ENCODE measurements around the gene UBE2G2. TPM values are rescaled to one million over a fixed set of nuclear protein-coding genes. Genes with fewer than 3 reads are reported as not detected.

UBE2G2 gene
- total RNA-seq, 4 donors from 2014 or later = 40.8 to 78.0 (median 60.5) TPM

GRCh38 chr21:44778983-44779382 lies 22.6 kb downstream of the UBE2G2 start:
- TF ChIP-seq CTCF (IDR thresholded peaks at IDR 0.05) (no peak), EP300 (IDR thresholded peaks at IDR 0.05; ENCODE audit: low read depth) (no peak), POLR2AphosphoS5 (IDR thresholded peaks at IDR 0.05) (no peak), POLR2A (IDR thresholded peaks at IDR 0.05) (no peak)
- DNase-seq = no peak
- intact Hi-C loops (cut with DNase I; ENCODE audit: low total_unique reads) (no loop called here), in situ Hi-C loops (cut with MboI; ENCODE audit: low pct_ligation_motif_present in 1 of 4, low pct_unique_long_range_greater_than_20kb in 1 of 4, low sequenced_read_pairs in 3 of 4) (loop anchor here in 1 of 4 donors (25.0 kb wide), 1 partner anchor 267 kb away; no protein-coding TSS in a partner anchor)
- H3K9me3 ChIP-seq = no peaks in the 10 kb centered on the region
- H3K4me3 ChIP-seq = no peak overlapping the region
- 93 to 96% methylated on average over 3 to 6 of the region's 6 CpGs for WGBS, 2 donors (ENCODE audit: low coverage in 1 of 2)
- no peak overlapping the region for H3K27ac ChIP-seq
- H3K4me1 ChIP-seq = peaks cover 0 to 13% (median 5%) of the 10 kb centered on the region in 4 donors
- H3K36me3 ChIP-seq = peaks cover 0 to 11% (median 2%) of the 10 kb centered on the region in 4 donors
- H3K27me3 ChIP-seq = no peaks in the 10 kb centered on the region

DNA sequence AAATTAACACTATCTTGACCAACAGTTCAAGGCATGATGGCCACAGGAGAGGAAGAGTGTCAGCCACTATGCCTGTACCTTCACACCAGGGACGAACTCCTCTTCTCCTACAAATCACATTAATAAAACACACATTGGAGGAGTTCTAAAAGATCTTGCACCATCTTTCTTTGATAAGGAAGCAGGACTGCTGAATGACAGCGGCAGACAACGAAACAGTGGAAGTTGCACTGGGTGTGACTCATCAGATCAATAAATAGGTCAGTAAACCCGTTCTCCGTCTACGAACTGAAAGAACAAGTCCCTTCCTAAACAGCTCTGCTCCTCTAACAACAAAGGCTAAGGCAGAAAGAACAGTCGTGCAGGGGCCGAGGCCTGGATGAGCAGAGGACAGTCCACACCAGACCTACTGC lies 23.1 kb downstream of the UBE2G2 start:
- Histone ChIP-seq H3K27ac (no peak overlapping the region), H3K4me1 (peaks cover 0 to 13% (median 5%) of the 10 kb centered on the region in 4 donors), H3K27me3 (no peaks in the 10 kb centered on the region), H3K4me3 (no peak overlapping the region), H3K36me3 (peaks cover 0 to 12% (median 4%) of the 10 kb centered on the region in 4 donors), H3K9me3 (no peaks in the 10 kb centered on the region)
- intact Hi-C loops (cut with DNase I; ENCODE audit: low total_unique reads) (no loop called here), in situ Hi-C loops (cut with MboI; ENCODE audit: low pct_ligation_motif_present in 1 of 4, low pct_unique_long_range_greater_than_20kb in 1 of 4, low sequenced_read_pairs in 3 of 4) (loop anchor here in 1 of 4 donors (25.0 kb wide), 1 partner anchor 266 kb away; no protein-coding TSS in a partner anchor)
- 57 to 68% methylated on average over 7 to 8 of the region's 8 CpGs for whole genome bisulfite sequencing, 2 donors (ENCODE audit: low coverage in 1 of 2)
- no peak for DNase-seq
- TF ChIP-seq POLR2A (IDR thresholded peaks at IDR 0.05) = no peak

DNA sequence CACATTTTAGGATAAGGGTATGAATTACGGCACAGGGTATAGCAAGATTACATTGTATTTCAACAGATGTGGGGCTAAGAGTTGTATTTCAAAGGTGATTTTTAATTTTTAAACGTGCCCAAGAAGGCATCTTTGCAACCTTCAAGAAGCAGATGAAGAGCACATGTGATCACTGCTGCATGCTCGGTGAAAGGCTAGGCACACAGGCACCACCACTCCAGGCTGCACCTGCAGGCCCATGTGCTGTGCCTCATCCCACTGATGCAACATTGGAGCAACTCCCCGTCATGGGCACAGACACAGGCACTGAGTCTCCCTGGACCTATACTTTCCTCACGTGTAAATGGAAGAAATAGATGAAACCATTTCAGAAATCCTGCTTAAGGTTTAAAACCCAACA lies 23.5 kb downstream of the UBE2G2 start:
- WGBS, 2 donors (ENCODE audit: low coverage in 1 of 2) = 92 to 97% methylated on average over 3 to 5 of the region's 5 CpGs
- no peak for TF ChIP-seq CTCF (IDR thresholded peaks at IDR 0.05)
- no peak for TF ChIP-seq POLR2A (IDR thresholded peaks at IDR 0.05)
- TF ChIP-seq POLR2AphosphoS5 (IDR thresholded peaks at IDR 0.05) = no peak
- no peak for TF ChIP-seq EP300 (IDR thresholded peaks at IDR 0.05; ENCODE audit: low read depth)

DNA sequence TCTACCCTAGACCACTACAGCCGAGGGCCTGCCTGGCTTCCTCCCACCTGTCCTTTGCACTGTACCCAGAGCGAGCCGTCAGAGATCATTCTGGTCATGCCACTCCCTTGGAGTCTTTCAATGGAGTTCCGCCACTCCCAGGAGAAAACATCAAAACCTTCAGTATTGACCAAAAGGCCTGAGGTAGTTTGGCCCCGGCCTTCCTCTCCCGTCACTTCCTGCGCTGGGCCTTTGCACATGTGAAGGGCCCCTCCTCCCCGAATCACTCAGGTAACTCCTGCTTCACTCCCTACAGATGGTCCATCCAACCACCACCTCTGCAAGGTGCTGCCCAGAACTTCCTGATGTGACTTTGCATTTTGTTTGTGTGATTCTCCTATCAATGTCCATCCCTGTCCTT lies 26.6 kb downstream of the UBE2G2 start:
- Histone ChIP-seq H3K27ac (no peak overlapping the region), H3K4me1 (peaks cover 0 to 13% (median 5%) of the 10 kb centered on the region in 4 donors), H3K36me3 (peaks cover 0 to 29% (median 11%) of the 10 kb centered on the region in 4 donors), H3K9me3 (no peaks in the 10 kb centered on the region), H3K27me3 (no peaks in the 10 kb centered on the region), H3K4me3 (no peak overlapping the region)
- no peak for DNase-seq
- WGBS, 2 donors (ENCODE audit: low coverage in 1 of 2) = 93 to 96% methylated on average over 3 to 8 of the region's 8 CpGs
- TF ChIP-seq POLR2AphosphoS5 (IDR thresholded peaks at IDR 0.05) = no peak
- no peak for TF ChIP-seq POLR2A (IDR thresholded peaks at IDR 0.05)
- no peak for TF ChIP-seq CTCF (IDR thresholded peaks at IDR 0.05)
- no peak for TF ChIP-seq EP300 (IDR thresholded peaks at IDR 0.05; ENCODE audit: low read depth)
- intact Hi-C loops (cut with DNase I; ENCODE audit: low total_unique reads) = no loop called here
- in situ Hi-C loops (cut with MboI; ENCODE audit: low pct_ligation_motif_present in 1 of 4, low pct_unique_long_range_greater_than_20kb in 1 of 4, low sequenced_read_pairs in 3 of 4) = loop anchor here in 1 of 4 donors (25.0 kb wide), 1 partner anchor 263 kb away; no protein-coding TSS in a partner anchor

More for the DNA sequence above, 23.5 kb downstream of the UBE2G2 start:
- Histone ChIP-seq H3K9me3 (no peaks in the 10 kb centered on the region), H3K27me3 (no peaks in the 10 kb centered on the region), H3K4me3 (no peak overlapping the region), H3K27ac (no peak overlapping the region), H3K4me1 (peaks cover 0 to 13% (median 5%) of the 10 kb centered on the region in 4 donors), H3K36me3 (peaks cover 0 to 16% (median 6%) of the 10 kb centered on the region in 4 donors)
- in situ Hi-C loops (cut with MboI; ENCODE audit: low pct_ligation_motif_present in 1 of 4, low pct_unique_long_range_greater_than_20kb in 1 of 4, low sequenced_read_pairs in 3 of 4) (loop anchor here in 1 of 4 donors (25.0 kb wide), 1 partner anchor 266 kb away; no protein-coding TSS in a partner anchor), intact Hi-C loops (cut with DNase I; ENCODE audit: low total_unique reads) (no loop called here)
- DNase-seq = no peak
